ENCODE results near the gene CAMK2B. TPM values are rescaled to one million over a fixed set of nuclear protein-coding genes. Genes with fewer than 3 reads are reported as not detected.

CAMK2B gene
- total RNA-seq, 1 donor from 2014 or later = 0.23 TPM

DNA sequence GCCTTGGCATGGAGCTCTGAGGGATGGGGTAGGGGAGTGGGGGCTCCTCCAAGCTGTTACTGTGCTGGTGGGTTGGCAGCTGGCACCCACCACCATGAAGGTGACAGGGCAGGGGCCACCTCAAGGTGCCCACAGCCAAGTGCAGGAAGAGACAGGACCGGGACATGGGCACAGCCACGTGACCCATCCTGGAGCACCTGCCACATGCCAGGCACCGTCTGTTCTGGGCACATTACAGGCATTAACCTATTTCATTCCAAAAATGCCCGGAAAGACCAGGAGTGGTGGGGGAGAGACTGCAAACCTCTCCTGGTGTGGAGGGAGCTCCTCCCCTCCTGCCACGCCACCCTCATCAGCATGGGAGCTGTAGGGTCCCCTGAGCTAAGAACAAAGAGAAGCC is 56.7 kb downstream of the CAMK2B start:
- Mint-ChIP-seq H3K9me3 (ENCODE audit: unreplicated experiment) (no peaks in the 10 kb centered on the region), H3K4me1 (ENCODE audit: unreplicated experiment) (no peaks in the 10 kb centered on the region), H3K36me3 (ENCODE audit: low read depth, unreplicated experiment) (no peaks in the 10 kb centered on the region), H3K27me3 (ENCODE audit: unreplicated experiment) (peaks cover 8% of the 10 kb centered on the region), H3K27ac (ENCODE audit: unreplicated experiment) (no peak overlapping the region), H3K4me3 (ENCODE audit: unreplicated experiment) (no peak overlapping the region)
- TF ChIP-seq, protein P1, sequence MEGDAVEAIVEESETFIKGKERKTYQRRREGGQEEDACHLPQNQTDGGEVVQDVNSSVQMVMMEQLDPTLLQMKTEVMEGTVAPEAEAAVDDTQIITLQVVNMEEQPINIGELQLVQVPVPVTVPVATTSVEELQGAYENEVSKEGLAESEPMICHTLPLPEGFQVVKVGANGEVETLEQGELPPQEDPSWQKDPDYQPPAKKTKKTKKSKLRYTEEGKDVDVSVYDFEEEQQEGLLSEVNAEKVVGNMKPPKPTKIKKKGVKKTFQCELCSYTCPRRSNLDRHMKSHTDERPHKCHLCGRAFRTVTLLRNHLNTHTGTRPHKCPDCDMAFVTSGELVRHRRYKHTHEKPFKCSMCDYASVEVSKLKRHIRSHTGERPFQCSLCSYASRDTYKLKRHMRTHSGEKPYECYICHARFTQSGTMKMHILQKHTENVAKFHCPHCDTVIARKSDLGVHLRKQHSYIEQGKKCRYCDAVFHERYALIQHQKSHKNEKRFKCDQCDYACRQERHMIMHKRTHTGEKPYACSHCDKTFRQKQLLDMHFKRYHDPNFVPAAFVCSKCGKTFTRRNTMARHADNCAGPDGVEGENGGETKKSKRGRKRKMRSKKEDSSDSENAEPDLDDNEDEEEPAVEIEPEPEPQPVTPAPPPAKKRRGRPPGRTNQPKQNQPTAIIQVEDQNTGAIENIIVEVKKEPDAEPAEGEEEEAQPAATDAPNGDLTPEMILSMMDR (IDR thresholded peaks at IDR 0.05; ENCODE audit: unreplicated experiment) = no peak
- DNase-seq (ENCODE audit: low spot score) = no peak

- Mint-ChIP-seq H3K27me3 (ENCODE audit: unreplicated experiment) (peaks cover 8% of the 10 kb centered on the region), H3K36me3 (ENCODE audit: low read depth, unreplicated experiment) (no peaks in the 10 kb centered on the region), H3K27ac (ENCODE audit: unreplicated experiment) (no peak overlapping the region), H3K9me3 (ENCODE audit: unreplicated experiment) (no peaks in the 10 kb centered on the region), H3K4me3 (ENCODE audit: unreplicated experiment) (no peak overlapping the region), H3K4me1 (ENCODE audit: unreplicated experiment) (no peaks in the 10 kb centered on the region)
- no peak for DNase-seq (ENCODE audit: low spot score)
- TF ChIP-seq, protein P1 (IDR thresholded peaks at IDR 0.05; ENCODE audit: unreplicated experiment) = no peak
Observed at GRCh38 chr7:44267719-44268421, 57.5 kb downstream of the CAMK2B start.

- DNase-seq (ENCODE audit: low spot score) = no peak
- H3K27ac Mint-ChIP-seq (ENCODE audit: unreplicated experiment) = no peak overlapping the region
Observed at GRCh38 chr7:44267178-44267577, 58.2 kb downstream of the CAMK2B start.

DNA sequence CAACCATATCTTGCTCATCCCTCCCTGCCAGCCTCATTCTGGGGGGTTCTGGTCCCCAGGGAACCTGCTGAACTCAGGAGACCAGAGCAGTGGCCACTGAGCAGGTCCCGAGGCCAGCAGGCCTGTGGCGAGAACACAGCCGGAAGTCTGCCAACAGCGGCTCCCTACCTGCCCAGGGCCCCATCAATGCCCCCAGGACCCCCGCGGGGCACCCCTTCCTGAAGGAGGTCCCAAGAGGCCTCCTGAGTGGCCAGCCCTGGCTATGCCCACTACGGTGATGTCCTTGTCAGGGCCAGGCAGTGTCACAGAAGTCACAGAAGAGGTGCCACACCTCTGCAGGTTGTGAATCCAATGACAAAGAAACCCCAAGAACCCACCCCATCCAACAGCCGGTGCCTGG is 58.9 kb downstream of the CAMK2B start:
- Mint-ChIP-seq H3K9me3 (ENCODE audit: unreplicated experiment) (no peaks in the 10 kb centered on the region), H3K27ac (ENCODE audit: unreplicated experiment) (no peak overlapping the region), H3K36me3 (ENCODE audit: low read depth, unreplicated experiment) (no peaks in the 10 kb centered on the region), H3K4me1 (ENCODE audit: unreplicated experiment) (no peaks in the 10 kb centered on the region), H3K4me3 (ENCODE audit: unreplicated experiment) (no peak overlapping the region), H3K27me3 (ENCODE audit: unreplicated experiment) (peaks cover 8% of the 10 kb centered on the region)
- TF ChIP-seq, protein P1 (IDR thresholded peaks at IDR 0.05; ENCODE audit: unreplicated experiment) = no peak
- no peak for DNase-seq (ENCODE audit: low spot score)

More at GRCh38 chr7:44267178-44267577, 58.2 kb downstream of the CAMK2B start:
- TF ChIP-seq, protein P1 (IDR thresholded peaks at IDR 0.05; ENCODE audit: unreplicated experiment) = no peak
- no peaks in the 10 kb centered on the region for H3K9me3 Mint-ChIP-seq (ENCODE audit: unreplicated experiment)
- no peaks in the 10 kb centered on the region for H3K36me3 Mint-ChIP-seq (ENCODE audit: low read depth, unreplicated experiment)
- no peak overlapping the region for H3K4me3 Mint-ChIP-seq (ENCODE audit: unreplicated experiment)
- peaks cover 8% of the 10 kb centered on the region for H3K27me3 Mint-ChIP-seq (ENCODE audit: unreplicated experiment)
- H3K4me1 Mint-ChIP-seq (ENCODE audit: unreplicated experiment) = no peaks in the 10 kb centered on the region

GRCh38 chr7:44265728-44266127 is 59.7 kb downstream of the CAMK2B start:
- H3K9me3 Mint-ChIP-seq (ENCODE audit: unreplicated experiment) = no peaks in the 10 kb centered on the region
- peaks cover 6% of the 10 kb centered on the region for H3K27me3 Mint-ChIP-seq (ENCODE audit: unreplicated experiment)
- no peaks in the 10 kb centered on the region for H3K4me1 Mint-ChIP-seq (ENCODE audit: unreplicated experiment)
- no peak for DNase-seq (ENCODE audit: low spot score)
- H3K27ac Mint-ChIP-seq (ENCODE audit: unreplicated experiment) = no peak overlapping the region
- TF ChIP-seq, protein P1 (IDR thresholded peaks at IDR 0.05; ENCODE audit: unreplicated experiment) = no peak
- no peaks in the 10 kb centered on the region for H3K36me3 Mint-ChIP-seq (ENCODE audit: low read depth, unreplicated experiment)
- no peak overlapping the region for H3K4me3 Mint-ChIP-seq (ENCODE audit: unreplicated experiment)
